ENCODE measurements around the gene ATP5F1E.

DNA sequence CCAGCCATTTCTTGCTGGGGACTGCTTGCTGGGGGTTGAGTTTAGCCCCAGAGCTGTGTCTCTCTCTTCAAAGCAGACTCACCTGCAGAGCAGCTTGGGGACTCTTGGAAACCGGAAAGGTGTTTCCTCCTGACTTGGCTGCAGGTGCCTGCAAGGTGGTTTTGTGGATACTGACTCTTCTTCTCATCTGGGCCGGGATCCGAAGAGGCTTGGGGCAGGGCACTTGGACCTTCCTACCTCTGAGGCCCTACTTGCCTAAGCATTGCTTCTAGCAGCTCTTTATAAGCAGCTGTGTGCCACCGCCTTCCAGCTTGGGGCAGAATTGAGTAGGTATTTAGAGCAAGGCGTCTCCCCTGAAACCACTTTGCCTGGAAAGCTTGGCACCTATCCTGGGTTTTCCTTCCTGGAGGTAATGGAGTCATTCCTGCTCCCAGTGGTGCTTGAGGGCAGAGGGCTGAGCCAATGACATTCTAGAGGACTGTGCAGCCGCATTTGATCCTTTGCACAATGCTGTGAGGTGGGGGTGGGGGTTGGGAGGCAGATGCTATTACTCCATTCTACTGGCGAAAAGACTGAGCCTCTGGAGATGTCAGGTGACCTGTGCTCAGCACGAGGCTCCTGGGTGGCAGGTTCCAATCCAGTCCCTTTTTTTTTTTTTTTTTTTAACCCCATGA, 21.7 kb downstream of the ATP5F1E start:
- no peak for TF ChIP-seq CTCF (IDR thresholded peaks at IDR 0.05; ENCODE audit: borderline replicate concordance, extremely low read depth, low read length, poor library complexity, severe bottlenecking)
- TF ChIP-seq EZH2 (IDR thresholded peaks at IDR 0.05; ENCODE audit: borderline replicate concordance, low read depth, low read length, severe bottlenecking) = no peak
